Gastroesophageal sphincter (tissue), 4 donors: ENCODE data around the gene FRMD4B. TPM values are rescaled to one million over a fixed set of nuclear protein-coding genes. Genes with fewer than 3 reads are reported as not detected.

Experiments used
- ATAC-seq: fragments of 150-250 bp; one replicate; pipeline ENCODE4 v1.9.1; 2016; ENCODE audit warnings: mild to moderate bottlenecking, moderate library complexity
- H3K27ac ChIP-seq, 4 donors: fragments of 200-600 bp; sonication (generic) in 3 of 4; 1 replicate in 3 of 4; 2 replicates in 1 of 4; pipeline ENCODE4 v1.5.1; 2016 to 2019
- H3K27me3 ChIP-seq: fragments of 200-600 bp; sonication (generic); one replicate; pipeline ENCODE4 v1.5.1; 2019
- H3K36me3 ChIP-seq, 2 donors: fragments of 200-600 bp; sonication (generic); one replicate each; pipeline ENCODE4 v1.5.1; 2019; ENCODE audit warnings: control low read depth in 1 of 2
- H3K4me1 ChIP-seq, 3 donors: fragments of 200-600 bp; sonication (generic); 1 replicate in 2 of 3; 2 replicates in 1 of 3; pipeline ENCODE4 v1.5.1; 2016 to 2019; ENCODE audit warnings: control low read depth in 2 of 3
- H3K4me3 ChIP-seq, 2 donors: fragments of 200-600 bp; sonication (generic); one replicate each; pipeline ENCODE4 v1.5.1; 2019; ENCODE audit warnings: mild to moderate bottlenecking in 1 of 2, moderate library complexity in 1 of 2
- H3K9me3 ChIP-seq, 3 donors: fragments of 200-600 bp; sonication (generic); one replicate each; pipeline ENCODE4 v1.5.1; 2017 to 2019; ENCODE audit warnings: control low read depth in 2 of 3
- CTCF ChIP-seq, 4 experiments: fragments of 200-600 bp in 2 of 4; fragments of 450-650 bp in 2 of 4; sonication (generic) in 1 of 4; IDR thresholded peaks; one replicate each; pipeline ENCODE4 v1.5.1; 2017 to 2019; ENCODE audit warnings: antibody characterized with exemption in 4 of 4, mild to moderate bottlenecking in 2 of 4, moderate library complexity in 2 of 4
- EP300 ChIP-seq: sonication (generic); formaldehyde crosslinking; IDR thresholded peaks from one replicate; pipeline ENCODE4 v1.6.1; 2017; ENCODE audit warnings: antibody characterized with exemption, mild to moderate bottlenecking
- POLR2A ChIP-seq, 2 donors: fragments of 450-650 bp; IDR thresholded peaks; one replicate each; pipeline ENCODE4 v1.6.1; 2017; ENCODE audit warnings: antibody characterized with exemption in 2 of 2, mild to moderate bottlenecking in 2 of 2, moderate library complexity in 1 of 2
- POLR2AphosphoS5 ChIP-seq: sonication (generic); formaldehyde crosslinking; IDR thresholded peaks from one replicate; pipeline ENCODE4 v1.6.1; 2017; ENCODE audit warnings: antibody characterized with exemption
- WGBS, 2 donors: methylation state at CpG; one replicate each; pipeline ENCODE4 v1.1.5; 2018; ENCODE audit warnings: low coverage in 1 of 2; 5-methylcytosine and 5-hydroxymethylcytosine counted together
- total RNA-seq, 4 donors: library from RNA; depleted of rRNA; stranded (reverse); fragments of >200 nt; gene quantifications; one replicate each; pipeline ENCODE4 v1.1.0, GENCODE V29; 2016

The FRMD4B gene
- total RNA-seq, 4 donors from 2014 or later = 7.1 to 22.3 (median 19.8) TPM

GRCh38 chr3:69420781-69421520 is 35.1 kb upstream of the FRMD4B start:
- no peak overlapping the region for H3K4me3 ChIP-seq
- 77 to 81% methylated on average over 4 to 5 of the region's 5 CpGs for WGBS, 2 donors
- H3K9me3 ChIP-seq = no peaks in the 10 kb centered on the region
- no peaks in the 10 kb centered on the region for H3K4me1 ChIP-seq
- no peak overlapping the region for H3K27ac ChIP-seq
- ATAC-seq = peak; percentile 62
- TF ChIP-seq EP300 (no peak), POLR2A (IDR thresholded peaks at IDR 0.05) (no peak), CTCF (IDR thresholded peaks at IDR 0.05) (no peak), POLR2AphosphoS5 (no peak)
- H3K36me3 ChIP-seq = no peaks in the 10 kb centered on the region
- H3K27me3 ChIP-seq = no peaks in the 10 kb centered on the region

- Histone ChIP-seq H3K36me3 (no peaks in the 10 kb centered on the region), H3K27me3 (no peaks in the 10 kb centered on the region), H3K27ac (no peak overlapping the region), H3K4me1 (no peaks in the 10 kb centered on the region), H3K9me3 (no peaks in the 10 kb centered on the region), H3K4me3 (no peak overlapping the region)
- no peak for ATAC-seq
- 89 to 92% methylated on average over 3 of the region's 3 CpGs for whole genome bisulfite sequencing, 2 donors
- no peak for TF ChIP-seq CTCF (IDR thresholded peaks at IDR 0.05)
- no peak for TF ChIP-seq POLR2AphosphoS5
- no peak for TF ChIP-seq EP300
- TF ChIP-seq POLR2A (IDR thresholded peaks at IDR 0.05) = no peak
Measured at GRCh38 chr3:69419276-69419675, 33.4 kb upstream of the FRMD4B start.

GRCh38 chr3:69417541-69418078 is 31.7 kb upstream of the FRMD4B start:
- H3K27ac ChIP-seq = no peak overlapping the region
- WGBS, 2 donors = 88 to 92% methylated on average over 3 to 5 of the region's 5 CpGs

GRCh38 chr3:69413551-69414207 is 27.8 kb upstream of the FRMD4B start:
- no peak overlapping the region for H3K27ac ChIP-seq
- TF ChIP-seq EP300 = no peak
- TF ChIP-seq POLR2AphosphoS5 = no peak
- no peak for TF ChIP-seq CTCF (IDR thresholded peaks at IDR 0.05)
- no peak for TF ChIP-seq POLR2A (IDR thresholded peaks at IDR 0.05)
- no peaks in the 10 kb centered on the region for H3K4me1 ChIP-seq
- no peak overlapping the region for H3K4me3 ChIP-seq
- no peaks in the 10 kb centered on the region for H3K27me3 ChIP-seq
- no peaks in the 10 kb centered on the region for H3K9me3 ChIP-seq
- 39 to 42% methylated on average over 8 to 9 of the region's 9 CpGs for WGBS, 2 donors
- H3K36me3 ChIP-seq = no peaks in the 10 kb centered on the region
- ATAC-seq = no peak

More at GRCh38 chr3:69417541-69418078, 31.7 kb upstream of the FRMD4B start:
- Histone ChIP-seq H3K9me3 (no peaks in the 10 kb centered on the region), H3K27me3 (no peaks in the 10 kb centered on the region), H3K4me1 (no peaks in the 10 kb centered on the region), H3K4me3 (no peak overlapping the region), H3K36me3 (no peaks in the 10 kb centered on the region)
- ATAC-seq = no peak
- TF ChIP-seq CTCF (IDR thresholded peaks at IDR 0.05) (no peak), POLR2AphosphoS5 (no peak), POLR2A (IDR thresholded peaks at IDR 0.05) (no peak)
